H1 (cell line): ENCODE data around the gene DACT3. TPM values are rescaled to one million over a fixed set of nuclear protein-coding genes. Genes with fewer than 3 reads are reported as not detected.

Experiments
- CTCF ChIA-PET: fragments of 300-600 bp; sonication (Branson Sonifier 250); formaldehyde crosslinking; loops from one replicate; lab custom pipeline; 2021; ENCODE audit not compliant: partially characterized antibody; lab: Charles Lee
- POLR2A ChIA-PET: fragments of 300-600 bp; sonication (Branson Sonifier 250); formaldehyde crosslinking; loops from one replicate; lab custom pipeline; 2021; ENCODE audit warnings: inconsistent platforms; ENCODE audit not compliant: partially characterized antibody; lab: Charles Lee
- DNase-seq, 2 experiments: peaks; one replicate each; pipeline versions ENCODE4 v3.0.0 to v3.0.0-alpha.2; 2010 to 2022; ENCODE audit warnings: low spot score in 2 of 2, low read depth in 1 of 2, mixed read lengths in 1 of 2
- FAIRE-seq: peaks from 2 replicates; lab custom pipeline; 2011; peaks lifted over from hg19 to GRCh38; lab: Jason Lieb, UNC
- H2AFZ ChIP-seq: 2 replicates; pipeline ENCODE4 v1.8.1; 2012; ENCODE audit warnings: low read length, inconsistent platforms
- H2AK5ac ChIP-seq: 2 replicates; pipeline ENCODE4 v1.6.1; 2013; ENCODE audit warnings: low read depth, low read length
- H2BK120ac ChIP-seq: replicated peaks from 2 replicates; pipeline ENCODE3; 2013; ENCODE audit warnings: low read depth, low read length, inconsistent platforms
- H2BK12ac ChIP-seq: 2 replicates; pipeline ENCODE4 v1.6.1; 2013; ENCODE audit warnings: low read depth, low read length
- H2BK15ac ChIP-seq: 2 replicates; pipeline ENCODE4 v1.6.1; 2013; ENCODE audit warnings: low read length
- H2BK20ac ChIP-seq: 2 replicates; pipeline ENCODE4 v1.6.1; 2013; ENCODE audit warnings: low read length
- H2BK5ac ChIP-seq: 2 replicates; pipeline ENCODE4 v1.6.1; 2013; ENCODE audit warnings: low read depth, low read length
- H3K14ac ChIP-seq: 2 replicates; pipeline ENCODE4 v1.6.1; 2013; ENCODE audit warnings: inconsistent platforms; ENCODE audit not compliant: insufficient read length
- H3K18ac ChIP-seq: 2 replicates; pipeline ENCODE4 v1.6.1; 2013; ENCODE audit warnings: low read length; ENCODE audit errors: extremely low read depth
- H3K23ac ChIP-seq: 2 replicates; pipeline ENCODE4 v1.6.1; 2013; ENCODE audit warnings: inconsistent platforms; ENCODE audit not compliant: insufficient read length
- H3K23me2 ChIP-seq: 2 replicates; pipeline ENCODE4 v1.6.1; 2013; ENCODE audit warnings: low read depth, low read length
- H3K27ac ChIP-seq: 2 replicates; pipeline ENCODE4 v1.6.1; 2011; ENCODE audit warnings: low read depth, low read length, inconsistent platforms
- H3K27me3 ChIP-seq, 4 experiments: replicated peaks in 1 of 4; 1 replicate in 1 of 4; 2 replicates in 3 of 4; pipeline versions ENCODE4 v1.6.1 to v1.8.1; 2011 to 2013; ENCODE audit warnings: low read length in 3 of 4, mild to moderate bottlenecking in 3 of 4, inconsistent platforms in 2 of 4, mixed read lengths in 2 of 4, moderate library complexity in 1 of 4; ENCODE audit not compliant: control insufficient read depth in 3 of 4, insufficient read depth in 3 of 4; ENCODE audit errors: extremely low read depth in 1 of 4
- H3K36me3 ChIP-seq, 4 experiments: 2 replicates each; pipeline versions ENCODE4 v1.6.1 to v1.8.1; 2011 to 2013; ENCODE audit warnings: mild to moderate bottlenecking in 4 of 4, low read length in 3 of 4, moderate library complexity in 2 of 4, control low read depth in 1 of 4, inconsistent platforms in 1 of 4; ENCODE audit not compliant: insufficient read depth in 4 of 4, control insufficient read depth in 2 of 4
- H3K4ac ChIP-seq: replicated peaks from 2 replicates; pipeline ENCODE3; 2013; ENCODE audit warnings: low read length, low read depth, mixed read lengths, inconsistent platforms; ENCODE audit not compliant: insufficient read length
- H3K4me1 ChIP-seq, 4 experiments: replicated peaks in 1 of 4; 1 replicate in 1 of 4; 2 replicates in 3 of 4; pipeline versions ENCODE4 v1.6.1 to v1.8.1; 2011 to 2013; ENCODE audit warnings: low read length in 3 of 4, inconsistent platforms in 2 of 4, mixed read lengths in 1 of 4; ENCODE audit not compliant: insufficient read depth in 4 of 4, control insufficient read depth in 3 of 4
- H3K4me2 ChIP-seq, 2 experiments: 2 replicates each; pipeline versions ENCODE4 v1.6.1 to v1.8.1; 2011 to 2013; ENCODE audit warnings: low read depth in 2 of 2, low read length in 2 of 2, control low read depth in 1 of 2, inconsistent platforms in 1 of 2, mild to moderate bottlenecking in 1 of 2; ENCODE audit not compliant: insufficient read depth in 1 of 2
- H3K4me3 ChIP-seq, 4 experiments: fragments of 200-600, 300-600 bp in 1 of 4; sonication (generic), shearing (Covaris generic), sonication (Bioruptor Twin) in 1 of 4; 2 replicates each; pipeline versions ENCODE4 v1.5.1 to v1.8.1; 2011 to 2016; ENCODE audit warnings: low read length in 4 of 4, low read depth in 3 of 4, control low read depth in 2 of 4, inconsistent platforms in 2 of 4, mild to moderate bottlenecking in 2 of 4, mixed read lengths in 1 of 4, moderate library complexity in 1 of 4; ENCODE audit not compliant: insufficient read depth in 2 of 4; ENCODE audit errors: extremely low read depth in 1 of 4
- H3K56ac ChIP-seq: replicated peaks from 2 replicates; pipeline ENCODE3; 2013; ENCODE audit warnings: low read depth, mild to moderate bottlenecking, mixed read lengths, low read length, inconsistent platforms; ENCODE audit not compliant: insufficient read length
- H3K79me1 ChIP-seq: 2 replicates; pipeline ENCODE4 v1.6.1; 2013; ENCODE audit warnings: low read depth, low read length, control low read depth
- H3K79me2 ChIP-seq, 2 experiments: 2 replicates each; pipeline versions ENCODE4 v1.6.1 to v1.8.1; 2012 to 2013; ENCODE audit warnings: low read length in 2 of 2, mild to moderate bottlenecking in 2 of 2, inconsistent platforms in 1 of 2; ENCODE audit not compliant: insufficient read depth in 2 of 2, control insufficient read depth in 1 of 2
- H3K9ac ChIP-seq, 4 experiments: replicated peaks in 1 of 4; 1 replicate in 1 of 4; 2 replicates in 3 of 4; pipeline versions ENCODE4 v1.6.1 to v1.8.1; 2011 to 2013; ENCODE audit warnings: low read depth in 3 of 4, low read length in 3 of 4, control low read depth in 2 of 4, mild to moderate bottlenecking in 2 of 4, moderate library complexity in 2 of 4, inconsistent platforms in 1 of 4; ENCODE audit errors: extremely low read depth in 1 of 4
- H3K9me3 ChIP-seq, 2 experiments: 2 replicates each; pipeline versions ENCODE4 v1.6.1 to v1.8.1; 2012 to 2013; ENCODE audit warnings: mild to moderate bottlenecking in 2 of 2, moderate library complexity in 2 of 2, control low read depth in 1 of 2, inconsistent platforms in 1 of 2, low read depth in 1 of 2, low read length in 1 of 2, mixed read lengths in 1 of 2; ENCODE audit not compliant: insufficient read depth in 2 of 2
- H4K20me1 ChIP-seq, 2 experiments: replicated peaks in 1 of 2; 2 replicates each; pipeline versions ENCODE3 to v1.8.1; 2011 to 2013; ENCODE audit warnings: inconsistent platforms in 2 of 2, low read length in 2 of 2, mild to moderate bottlenecking in 1 of 2; ENCODE audit not compliant: insufficient read depth in 2 of 2, control insufficient read depth in 1 of 2
- H4K5ac ChIP-seq: 2 replicates; pipeline ENCODE4 v1.6.1; 2013; ENCODE audit warnings: low read length, low read depth, mixed read lengths, inconsistent platforms; ENCODE audit not compliant: insufficient read length
- H4K8ac ChIP-seq: 2 replicates; pipeline ENCODE4 v1.8.0; 2013; ENCODE audit warnings: mild to moderate bottlenecking, moderate library complexity, low read length, inconsistent platforms; ENCODE audit not compliant: insufficient read depth; ENCODE audit errors: extremely low read depth
- H4K91ac ChIP-seq: replicated peaks from 2 replicates; pipeline ENCODE3; 2013; ENCODE audit warnings: low read length, mixed read lengths, inconsistent platforms; ENCODE audit not compliant: insufficient read length
- CBX5 ChIP-seq: fragments of 300-800, 300-1000 bp; sonication (generic); IDR thresholded peaks from 2 replicates; pipeline ENCODE4 v1.7.1; 2016; ENCODE audit warnings: antibody characterized with exemption, low read length, low read depth
- CTBP2 ChIP-seq: IDR thresholded peaks from 2 replicates; pipeline ENCODE4 v1.7.0; 2011; ENCODE audit warnings: borderline replicate concordance, mild to moderate bottlenecking, moderate library complexity, mixed read lengths, low read length; ENCODE audit not compliant: insufficient read depth, insufficient read length
- HDAC2 ChIP-seq, 2 experiments: fragments of 300-600 bp in 1 of 2; sonication (generic) in 1 of 2; IDR thresholded peaks; 2 replicates each; pipeline ENCODE4 v1.6.1; 2011 to 2012; ENCODE audit warnings: low read depth in 2 of 2, low read length in 2 of 2, mild to moderate bottlenecking in 2 of 2, moderate library complexity in 2 of 2, borderline replicate concordance in 1 of 2, inconsistent platforms in 1 of 2
- SP1 ChIP-seq: IDR thresholded peaks from 2 replicates; pipeline ENCODE4 v1.6.1; 2011; ENCODE audit warnings: low read depth, low read length
- SRF ChIP-seq: IDR thresholded peaks from 2 replicates; pipeline ENCODE4 v1.6.1; 2011; ENCODE audit warnings: mild to moderate bottlenecking, low read depth, low read length, moderate library complexity
- YY1 ChIP-seq: IDR thresholded peaks from 2 replicates; pipeline ENCODE4 v1.6.1; 2011; ENCODE audit warnings: low read depth, mild to moderate bottlenecking, low read length
- WGBS, 2 experiments: shearing (Covaris generic) in 1 of 2; methylation state at CpG; one replicate each; pipeline versions ENCODE4 v1.1.6 to v1.1.7; 2013 to 2015; ENCODE audit warnings: low lambda C conversion rate in 2 of 2, mixed read lengths in 2 of 2, inconsistent platforms in 1 of 2, low coverage in 1 of 2, missing lambda C conversion rate in 1 of 2; ENCODE audit not compliant: insufficient replicate concordance in 2 of 2, insufficient coverage in 1 of 2, insufficient read length in 1 of 2; ENCODE audit errors: extremely low coverage in 1 of 2, missing lambda C conversion rate in 1 of 2; 5-methylcytosine and 5-hydroxymethylcytosine counted together
- polyA plus RNA-seq, 7 experiments: library from polyadenylated mRNA; depleted of rRNA in 3 of 7; stranded (reverse) in 5 of 7; unstranded in 2 of 7; fragments of >200 nt in 5 of 7; fragments of 200-250 nt in 2 of 7; gene quantifications; 1 replicate in 5 of 7; 2 replicates in 1 of 7; 4 replicates in 1 of 7; pipeline versions ENCODE4 v1.2.1 to v1.2.3, GENCODE V29; 2011 to 2013; ENCODE audit warnings: missing spikeins in 2 of 7, mixed read lengths in 2 of 7
- total RNA-seq: library from RNA; stranded (reverse); fragmentation: NEBNext Ultra II Directional; extraction: Animal tissue kit (Norgen Biotek cat#: 25700); gene quantifications from 2 replicates; pipeline ENCODE4 v1.2.1, GENCODE V29; 2021
- TF ChIP-seq, protein P1 (sequence below): IDR thresholded peaks from 2 replicates; pipeline ENCODE4 v1.6.1; 2012; ENCODE audit warnings: low read length, inconsistent platforms
- TF ChIP-seq, protein P2 (sequence below): IDR thresholded peaks from 2 replicates; pipeline ENCODE4 v1.6.1; 2012; ENCODE audit warnings: inconsistent platforms

The DACT3 gene
- total and polyA plus RNA-seq, 2 of the 8 experiments (the other 6 are each of a cell fraction or from before 2014, with no cell fraction given): 1.8 to 2.0 TPM

DNA sequence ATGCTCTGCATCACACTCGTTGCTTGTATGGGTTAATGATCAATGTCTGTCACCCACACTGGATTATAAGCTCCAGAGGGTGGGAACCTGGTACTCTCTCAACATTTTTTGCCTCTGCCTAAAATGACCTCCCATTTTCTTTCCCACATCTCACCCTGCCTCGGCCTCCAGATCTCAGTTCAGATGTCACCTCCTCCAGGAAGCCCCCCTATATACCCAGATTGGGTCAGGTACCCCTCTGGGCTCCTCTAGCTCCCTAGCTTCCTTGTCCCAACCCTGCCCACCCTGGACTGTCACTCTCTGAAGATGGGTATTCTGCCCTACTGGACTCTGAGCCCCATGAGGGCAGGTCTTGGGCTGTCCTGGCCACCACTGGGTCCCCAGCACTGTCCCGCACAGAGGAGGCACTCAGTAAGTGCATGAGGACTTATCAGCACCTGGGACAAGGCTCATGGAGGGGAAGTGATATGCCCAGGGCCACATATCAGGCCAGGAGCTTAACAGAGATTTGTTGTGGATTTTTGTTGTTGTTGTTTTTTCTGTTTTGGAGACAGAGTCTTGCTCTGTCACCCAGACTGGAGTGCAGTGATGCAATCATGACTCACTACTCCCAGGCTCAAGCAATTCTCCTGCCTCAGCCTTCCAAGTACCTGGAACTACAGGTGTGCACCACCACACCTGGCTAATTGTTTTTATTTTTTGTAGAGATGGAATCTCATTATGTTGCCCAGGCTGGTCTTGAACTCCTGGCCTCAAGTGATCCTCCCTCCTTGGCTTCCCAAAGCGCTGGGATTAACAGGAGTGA lies 32.1 kb upstream of the DACT3 start:
- Histone ChIP-seq H4K20me1 (peaks cover 8 to 9% of the 10 kb centered on the region in 2 experiments), H2BK120ac (no peak overlapping the region), H3K9me3 (no peaks in the 10 kb centered on the region), H2BK15ac (no peak overlapping the region), H3K23ac (no peak overlapping the region), H3K79me1 (peaks cover 2% of the 10 kb centered on the region), H3K14ac (no peak overlapping the region), H2BK20ac (no peak overlapping the region), H4K91ac (no peak overlapping the region), H2AFZ (no peak overlapping the region), H3K4ac (no peak overlapping the region), H2BK12ac (no peak overlapping the region), H4K5ac (no peak overlapping the region), H3K79me2 (no peaks in the 10 kb centered on the region), H3K23me2 (peaks cover 3% of the 10 kb centered on the region), H3K4me2 (no peak overlapping the region), H3K27ac (no peak overlapping the region), H2AK5ac (no peak overlapping the region), H3K56ac (no peak overlapping the region), H3K9ac (no peak overlapping the region), H3K18ac (no peak overlapping the region), H4K8ac (no peak overlapping the region), H3K27me3 (no peaks in the 10 kb centered on the region), H3K36me3 (peaks cover 37 to 74% (median 63%) of the 10 kb centered on the region in 4 experiments), H3K4me1 (peaks cover 0 to 8% (median 6%) of the 10 kb centered on the region in 4 experiments; a peak in 6 of 7 replicates), H2BK5ac (no peak overlapping the region), H3K4me3 (no peak overlapping the region)
- TF ChIP-seq YY1: no peak
- no peak for TF ChIP-seq SP1
- no peak for TF ChIP-seq CTBP2
- TF ChIP-seq CBX5: no peak
- no peak for TF ChIP-seq SRF
- no peak for TF ChIP-seq HDAC2 (IDR thresholded peaks at IDR 0.05; ENCODE audit: borderline replicate concordance in 1 of 2, low read depth in 2 of 2, low read length in 2 of 2)
- TF ChIP-seq, protein P1, sequence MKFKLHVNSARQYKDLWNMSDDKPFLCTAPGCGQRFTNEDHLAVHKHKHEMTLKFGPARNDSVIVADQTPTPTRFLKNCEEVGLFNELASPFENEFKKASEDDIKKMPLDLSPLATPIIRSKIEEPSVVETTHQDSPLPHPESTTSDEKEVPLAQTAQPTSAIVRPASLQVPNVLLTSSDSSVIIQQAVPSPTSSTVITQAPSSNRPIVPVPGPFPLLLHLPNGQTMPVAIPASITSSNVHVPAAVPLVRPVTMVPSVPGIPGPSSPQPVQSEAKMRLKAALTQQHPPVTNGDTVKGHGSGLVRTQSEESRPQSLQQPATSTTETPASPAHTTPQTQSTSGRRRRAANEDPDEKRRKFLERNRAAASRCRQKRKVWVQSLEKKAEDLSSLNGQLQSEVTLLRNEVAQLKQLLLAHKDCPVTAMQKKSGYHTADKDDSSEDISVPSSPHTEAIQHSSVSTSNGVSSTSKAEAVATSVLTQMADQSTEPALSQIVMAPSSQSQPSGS: no peak
- TF ChIP-seq, protein P2, sequence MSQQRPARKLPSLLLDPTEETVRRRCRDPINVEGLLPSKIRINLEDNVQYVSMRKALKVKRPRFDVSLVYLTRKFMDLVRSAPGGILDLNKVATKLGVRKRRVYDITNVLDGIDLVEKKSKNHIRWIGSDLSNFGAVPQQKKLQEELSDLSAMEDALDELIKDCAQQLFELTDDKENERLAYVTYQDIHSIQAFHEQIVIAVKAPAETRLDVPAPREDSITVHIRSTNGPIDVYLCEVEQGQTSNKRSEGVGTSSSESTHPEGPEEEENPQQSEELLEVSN: no peak
- ChIA-PET CTCF (interaction anchor here (0.5 to 1.0 kb wide), 3 partner anchors 10 to 232 kb away, joined by 3 to 4 read pairs (median 3); no protein-coding TSS in a partner anchor), POLR2A (interaction anchor here (1.6 kb wide), 1 partner anchor 61 kb away, joined by 3 read pairs; no protein-coding TSS in a partner anchor)
- DNase-seq (no peak), FAIRE-seq (no peak)
- WGBS, 2 experiments: 92% methylated on average over 4 of the region's 4 CpGs; no CpG with 5 or more reads in 1 of the 2 experiments
